WERI-Rb-1 (cell line): Measurements from ENCODE around the gene GDF7.

Source experiments
- DNase-seq: peaks from one replicate; pipeline ENCODE4 v3.0.0-alpha.2; 2020
- H3K27ac ChIP-seq: fragments of 250-450 bp; sonication (Bioruptor Pico); 2 replicates; pipeline ENCODE4 v1.5.1; 2020; ENCODE audit warnings: mild to moderate bottlenecking, moderate library complexity
- H3K27me3 ChIP-seq: fragments of 250-450 bp; sonication (Bioruptor Pico); 2 replicates; pipeline ENCODE4 v1.5.1; 2021; ENCODE audit warnings: mild to moderate bottlenecking, low read depth, moderate library complexity; ENCODE audit not compliant: insufficient read depth, severe bottlenecking
- H3K36me3 ChIP-seq: fragments of 250-450 bp; sonication (Bioruptor Pico); 2 replicates; pipeline ENCODE4 v1.5.1; 2020; ENCODE audit warnings: mild to moderate bottlenecking, moderate library complexity
- H3K4me3 ChIP-seq: 2 replicates; pipeline ENCODE4 v1.5.1; 2011; ENCODE audit warnings: low read depth, mild to moderate bottlenecking, control low read depth, low read length
- H3K9me3 ChIP-seq: fragments of 250-450 bp; sonication (Bioruptor Pico); 2 replicates; pipeline ENCODE4 v1.5.1; 2021; ENCODE audit warnings: mild to moderate bottlenecking, moderate library complexity; ENCODE audit not compliant: severe bottlenecking
- CTCF ChIP-seq: IDR thresholded peaks from 2 replicates; pipeline ENCODE4 v1.5.1; 2011; ENCODE audit warnings: low read depth, mild to moderate bottlenecking, control low read depth, inconsistent platforms, low read length

Gene GDF7

GRCh38 chr2:20674309-20674965 lies 7.5 kb downstream of the GDF7 start:
- DNase-seq: no peak
- Histone ChIP-seq H3K4me3 (no peak overlapping the region), H3K36me3 (no peaks in the 10 kb centered on the region), H3K27me3 (peaks cover 27% of the 10 kb centered on the region), H3K27ac (no peak overlapping the region), H3K9me3 (peaks cover 9% of the 10 kb centered on the region)
- TF ChIP-seq CTCF: no peak

GRCh38 chr2:20674974-20675679 lies 8.2 kb downstream of the GDF7 start:
- H3K9me3 ChIP-seq: peaks cover 6% of the 10 kb centered on the region
- no peak overlapping the region for H3K4me3 ChIP-seq
- DNase-seq: no peak
- H3K27me3 ChIP-seq: peaks cover 20% of the 10 kb centered on the region
- no peak overlapping the region for H3K27ac ChIP-seq
- TF ChIP-seq CTCF: no peak
- no peaks in the 10 kb centered on the region for H3K36me3 ChIP-seq

- H3K9me3 ChIP-seq: peaks cover 4% of the 10 kb centered on the region
- peak; percentile 55 for DNase-seq
- no peak overlapping the region for H3K27ac ChIP-seq
- H3K4me3 ChIP-seq: no peak overlapping the region
- peaks cover 14% of the 10 kb centered on the region for H3K27me3 ChIP-seq
- no peaks in the 10 kb centered on the region for H3K36me3 ChIP-seq
- TF ChIP-seq CTCF: 0 out of 2 replicates have a peak, but pooled peaks have one; percentile 26
Observed at GRCh38 chr2:20675701-20676352, 8.9 kb downstream of the GDF7 start.

GRCh38 chr2:20676353-20677215 lies 9.6 kb downstream of the GDF7 start:
- peak; percentile 53 for DNase-seq
- peak; percentile 64 for TF ChIP-seq CTCF
- no peak overlapping the region for H3K27ac ChIP-seq

GRCh38 chr2:20677301-20678085 lies 10.5 kb downstream of the GDF7 start:
- Histone ChIP-seq H3K36me3 (no peaks in the 10 kb centered on the region), H3K27ac (no peak overlapping the region), H3K27me3 (peaks cover under 1% of the 10 kb centered on the region), H3K4me3 (no peak overlapping the region), H3K9me3 (no peaks in the 10 kb centered on the region)
- DNase-seq: no peak
- peak; percentile 61 for TF ChIP-seq CTCF

More at GRCh38 chr2:20676353-20677215, 9.6 kb downstream of the GDF7 start:
- Histone ChIP-seq H3K27me3 (peaks cover 8% of the 10 kb centered on the region), H3K9me3 (no peaks in the 10 kb centered on the region), H3K4me3 (no peak overlapping the region), H3K36me3 (no peaks in the 10 kb centered on the region)
